HL-60/S4 treated with phorbol 12-myristate 13-acetate at 8.2 ng/mL for 4 days and 3 days (cell line): Measurements from ENCODE around the gene SYNE1.
"Not testable (repeated sequence)": the region's sequence is repeated elsewhere in the genome, so short reads cannot be mapped to it uniquely, and the experiment has no call there.

Experiments
- in situ Hi-C: fragments of 300-500 bp; cut with MboI; formaldehyde crosslinking; loops from 2 replicates; pipeline ENCODE4 v1.15.0; 2022; ENCODE audit warnings: low sequenced_read_pairs

The SYNE1 gene

DNA sequence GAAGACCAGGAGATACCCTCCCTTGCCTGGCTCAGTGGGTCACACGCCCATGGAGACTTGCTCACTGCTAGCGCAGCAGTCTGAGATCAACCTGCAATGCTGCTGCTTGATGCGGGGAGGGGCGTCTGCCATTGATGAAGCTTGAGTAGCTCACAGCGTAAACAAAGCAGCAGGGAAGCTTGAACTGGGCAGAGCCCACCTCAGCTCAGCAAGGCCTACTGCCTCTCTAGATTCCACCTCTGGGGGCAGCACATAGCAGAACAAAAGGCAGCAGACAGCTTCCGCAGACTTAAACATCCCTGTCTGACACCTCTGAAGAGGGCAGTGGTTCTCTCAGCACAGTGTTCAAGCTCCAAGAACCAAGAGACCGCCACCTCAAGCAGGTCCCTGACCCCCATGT, 558.4 kb downstream of the SYNE1 start:
- in situ Hi-C loops = no loop called here

DNA sequence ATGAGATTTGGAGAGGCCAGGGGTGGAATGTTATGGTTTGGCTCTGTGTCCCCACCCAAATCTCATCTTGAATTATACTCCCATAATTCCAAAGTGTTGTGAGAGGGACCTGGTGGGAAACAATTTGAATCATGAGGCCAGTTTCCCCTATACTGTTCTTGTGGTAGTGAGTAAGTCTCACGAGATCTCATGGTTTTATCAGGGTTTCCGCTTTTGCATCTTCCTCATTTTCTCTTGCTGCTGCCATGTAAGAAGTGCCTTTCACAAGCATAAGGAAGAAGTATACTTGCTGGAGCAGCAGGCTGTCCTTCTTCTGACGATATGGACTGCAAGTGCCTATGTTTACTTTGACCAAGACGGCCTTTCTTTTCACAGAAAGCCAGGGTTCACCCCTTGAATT, 559.2 kb downstream of the SYNE1 start:
- in situ Hi-C loops = no loop called here

DNA sequence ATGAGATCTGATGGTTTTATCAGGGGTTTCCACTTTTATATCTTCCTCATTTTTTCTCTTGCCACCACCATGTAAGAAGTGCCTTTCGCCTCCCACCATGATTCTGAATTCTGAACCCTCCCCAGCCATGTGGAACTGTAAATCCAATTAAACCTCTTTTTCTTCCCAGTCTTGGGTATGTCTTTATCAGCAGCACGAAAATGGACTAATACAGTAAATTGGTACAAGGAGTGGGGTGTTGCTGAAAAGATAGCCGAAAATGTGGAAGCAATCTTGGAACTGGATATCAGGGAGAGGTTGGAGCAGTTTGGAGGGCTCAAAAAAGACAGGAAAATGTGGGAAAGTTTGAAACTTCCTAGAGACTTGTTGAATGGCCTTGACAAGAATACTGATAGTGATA, 560.9 kb downstream of the SYNE1 start:
- in situ Hi-C loops = not testable (repeated sequence)

DNA sequence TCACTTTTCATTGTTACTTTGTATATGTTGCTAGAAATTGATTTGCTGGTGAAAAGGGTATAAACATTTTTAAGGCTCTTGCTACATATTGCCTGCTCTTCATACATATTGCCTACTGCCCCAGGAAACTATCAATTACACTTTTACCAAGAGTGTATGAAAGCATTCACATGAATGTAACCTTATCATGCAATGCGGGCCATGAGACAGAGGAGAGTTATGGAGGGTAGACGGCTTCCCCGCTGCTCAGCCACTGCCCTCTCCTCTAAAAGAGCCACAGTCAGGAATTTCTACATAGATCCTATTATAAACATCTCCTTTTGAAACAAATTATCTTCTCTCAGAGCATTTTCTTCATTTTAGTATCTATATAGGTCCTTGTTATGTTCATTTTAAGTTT, 565.3 kb downstream of the SYNE1 start:
- in situ Hi-C loops = no loop called here
